CD14-positive monocyte (primary cell): ENCODE measurements around the gene ACVR1. TPM values are rescaled to one million over a fixed set of nuclear protein-coding genes. Genes with fewer than 3 reads are reported as not detected.

Experiments
- DNase-seq, 3 donors: peaks; one replicate each; pipeline ENCODE4 v3.0.0-alpha.2; 2011 to 2022
- H2AFZ ChIP-seq: 2 replicates; pipeline ENCODE4 v1.6.0; 2012; ENCODE audit warnings: mild to moderate bottlenecking, low read depth, low read length, inconsistent platforms; ENCODE audit not compliant: insufficient read depth, poor library complexity, severe bottlenecking
- H3K27ac ChIP-seq, 2 donors: 1 replicate in 1 of 2; 2 replicates in 1 of 2; pipeline ENCODE4 v1.5.1; 2012 to 2013; ENCODE audit warnings: low read length in 2 of 2, control low read depth in 1 of 2, inconsistent platforms in 1 of 2, low read depth in 1 of 2, mild to moderate bottlenecking in 1 of 2
- H3K27me3 ChIP-seq, 2 donors: one replicate each; pipeline versions ENCODE4 v1.6.0 to v1.6.1; 2011 to 2013; ENCODE audit warnings: low read length in 2 of 2; ENCODE audit not compliant: control insufficient read depth in 2 of 2, insufficient read depth in 2 of 2
- H3K36me3 ChIP-seq, 2 donors: replicated peaks in 1 of 2; 1 replicate in 1 of 2; 2 replicates in 1 of 2; pipeline versions ENCODE4 v1.5.1 to v1.6.1; 2012 to 2013; ENCODE audit warnings: low read length in 2 of 2, control low read depth in 1 of 2, inconsistent platforms in 1 of 2, mild to moderate bottlenecking in 1 of 2; ENCODE audit not compliant: insufficient read depth in 2 of 2, control insufficient read depth in 1 of 2
- H3K4me1 ChIP-seq, 2 donors: 1 replicate in 1 of 2; 2 replicates in 1 of 2; pipeline versions ENCODE4 v1.5.1 to v1.6.1; 2012 to 2013; ENCODE audit warnings: low read length in 2 of 2, control low read depth in 1 of 2, inconsistent platforms in 1 of 2, mild to moderate bottlenecking in 1 of 2, moderate library complexity in 1 of 2; ENCODE audit not compliant: insufficient read depth in 2 of 2, control insufficient read depth in 1 of 2
- H3K4me2 ChIP-seq: replicated peaks from 2 replicates; pipeline ENCODE3; 2012; ENCODE audit warnings: low read length, moderate library complexity, mild to moderate bottlenecking; ENCODE audit not compliant: poor library complexity, severe bottlenecking; ENCODE audit errors: extremely low read depth
- H3K4me3 ChIP-seq, 3 experiments: fragments of 200-600 bp in 1 of 3; sonication (generic) in 1 of 3; replicated peaks in 1 of 3; 1 replicate in 2 of 3; 2 replicates in 1 of 3; pipeline ENCODE4 v1.5.1; 2011 to 2013; ENCODE audit warnings: low read length in 3 of 3, mild to moderate bottlenecking in 3 of 3, control low read depth in 2 of 3, low read depth in 2 of 3, inconsistent platforms in 1 of 3, moderate library complexity in 1 of 3
- H3K79me2 ChIP-seq: 2 replicates; pipeline ENCODE4 v1.6.0; 2012; ENCODE audit warnings: mild to moderate bottlenecking, control low read depth, inconsistent platforms, low read length, moderate library complexity; ENCODE audit not compliant: insufficient read depth
- H3K9ac ChIP-seq: 2 replicates; pipeline ENCODE4 v1.6.0; 2017; ENCODE audit warnings: low read length, mild to moderate bottlenecking; ENCODE audit not compliant: insufficient read depth, poor library complexity, severe bottlenecking
- H3K9me3 ChIP-seq, 2 donors: replicated peaks in 1 of 2; 1 replicate in 1 of 2; 2 replicates in 1 of 2; pipeline versions ENCODE4 v1.5.1 to v1.6.1; 2012 to 2013; ENCODE audit warnings: low read length in 2 of 2, control low read depth in 1 of 2; ENCODE audit not compliant: control insufficient read depth in 1 of 2, insufficient read depth in 1 of 2
- H4K20me1 ChIP-seq: 2 replicates; pipeline ENCODE4 v1.6.0; 2012; ENCODE audit warnings: mild to moderate bottlenecking, low read length, control low read depth, moderate library complexity; ENCODE audit not compliant: insufficient read depth
- H3K27ac Mint-ChIP-seq, 7 donors: one replicate each; pipeline ENCODE4 v1.8.0; 2020; ENCODE audit warnings: mild to moderate bottlenecking in 7 of 7, mixed read lengths in 7 of 7, moderate library complexity in 6 of 7, inconsistent platforms in 2 of 7
- H3K27me3 Mint-ChIP-seq, 3 donors: one replicate each; pipeline ENCODE4 v1.8.0; 2021 to 2022; ENCODE audit warnings: low read depth in 3 of 3, mild to moderate bottlenecking in 3 of 3, mixed read lengths in 3 of 3, moderate library complexity in 3 of 3, inconsistent platforms in 1 of 3
- H3K36me3 Mint-ChIP-seq, 2 donors: one replicate each; pipeline ENCODE4 v1.8.0; 2020; ENCODE audit warnings: mixed read lengths in 2 of 2, inconsistent platforms in 1 of 2, mild to moderate bottlenecking in 1 of 2
- H3K4me1 Mint-ChIP-seq: one replicate; pipeline ENCODE4 v1.8.0; 2020; ENCODE audit warnings: mild to moderate bottlenecking, mixed read lengths
- H3K4me3 Mint-ChIP-seq, 2 donors: one replicate each; pipeline ENCODE4 v1.8.0; 2020; ENCODE audit warnings: mild to moderate bottlenecking in 2 of 2, mixed read lengths in 2 of 2, moderate library complexity in 1 of 2
- H3K9me3 Mint-ChIP-seq, 7 donors: one replicate each; pipeline ENCODE4 v1.8.0; 2020 to 2022; ENCODE audit warnings: mixed read lengths in 7 of 7, mild to moderate bottlenecking in 6 of 7, moderate library complexity in 6 of 7, inconsistent platforms in 2 of 7
- WGBS: methylation state at CpG from one replicate; pipeline ENCODE4 v1.1.5; 2013; ENCODE audit warnings: missing lambda C conversion rate; ENCODE audit not compliant: insufficient coverage; 5-methylcytosine and 5-hydroxymethylcytosine counted together
- intact Hi-C, 2 donors: fragments of 100-400 bp; cut with micrococcal nuclease; formaldehyde crosslinking; loops; one replicate each; pipeline versions ENCODE4 v1.15.0 to v1.15.1; 2023
- polyA plus RNA-seq, 3 donors: library from polyadenylated mRNA; depleted of rRNA in 1 of 3; unstranded in 2 of 3; stranded (reverse) in 1 of 3; fragments of 300-500 nt in 2 of 3; fragments of >200 nt in 1 of 3; fragmentation: Illumina TruSeq in 2 of 3; gene quantifications; 1 replicate in 2 of 3; 2 replicates in 1 of 3; pipeline ENCODE4 v1.2.3, GENCODE V29; 2012 to 2021
- TF ChIP-seq, protein P1 (sequence below): fragments of 200-600 bp; IDR thresholded peaks from one replicate; pipeline ENCODE4 v1.8.0; 2022; ENCODE audit warnings: antibody characterized with exemption, mild to moderate bottlenecking

ACVR1 gene
- polyA plus RNA-seq, 3 donors: 2.8 to 13.4 (median 4.9) TPM

DNA sequence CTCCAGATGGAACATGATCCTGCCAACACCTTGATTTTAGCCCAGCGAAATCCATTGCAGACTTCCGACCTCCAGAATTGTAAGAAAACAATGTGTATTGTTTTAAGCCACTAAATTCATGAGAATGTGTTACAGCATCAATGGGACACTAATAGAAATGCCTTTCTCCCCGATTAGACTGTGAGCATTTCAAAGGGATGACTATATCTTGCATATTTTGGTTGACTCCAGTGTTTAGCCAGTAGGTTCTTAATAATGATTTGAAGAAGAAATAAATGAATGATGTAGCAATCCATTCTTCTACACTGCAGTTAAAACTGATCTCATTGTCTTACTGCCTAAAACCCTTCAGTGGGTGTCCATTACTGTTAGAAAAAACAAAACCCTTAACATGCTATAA is 180.1 kb downstream of the ACVR1 start:
- H3K27ac ChIP-seq: no peak overlapping the region
- WGBS: no CpG with 5 or more reads among the region's 3 CpGs
- no peaks in the 10 kb centered on the region for H3K36me3 ChIP-seq
- H3K27me3 ChIP-seq: no peaks in the 10 kb centered on the region
- no peak for DNase-seq
- peaks cover 13 to 17% of the 10 kb centered on the region in 2 donors for H3K9me3 ChIP-seq
- Mint-ChIP-seq H3K36me3 (no peaks in the 10 kb centered on the region), H3K27me3 (no peaks in the 10 kb centered on the region), H3K27ac (no peak overlapping the region), H3K9me3 (peaks cover 7 to 13% (median 9%) of the 10 kb centered on the region in 7 donors), H3K4me3 (no peak overlapping the region), H3K4me1 (no peaks in the 10 kb centered on the region)
- H4K20me1 ChIP-seq: no peaks in the 10 kb centered on the region
- H3K4me3 ChIP-seq: no peak overlapping the region
- no peak overlapping the region for H2AFZ ChIP-seq
- TF ChIP-seq, protein P1, sequence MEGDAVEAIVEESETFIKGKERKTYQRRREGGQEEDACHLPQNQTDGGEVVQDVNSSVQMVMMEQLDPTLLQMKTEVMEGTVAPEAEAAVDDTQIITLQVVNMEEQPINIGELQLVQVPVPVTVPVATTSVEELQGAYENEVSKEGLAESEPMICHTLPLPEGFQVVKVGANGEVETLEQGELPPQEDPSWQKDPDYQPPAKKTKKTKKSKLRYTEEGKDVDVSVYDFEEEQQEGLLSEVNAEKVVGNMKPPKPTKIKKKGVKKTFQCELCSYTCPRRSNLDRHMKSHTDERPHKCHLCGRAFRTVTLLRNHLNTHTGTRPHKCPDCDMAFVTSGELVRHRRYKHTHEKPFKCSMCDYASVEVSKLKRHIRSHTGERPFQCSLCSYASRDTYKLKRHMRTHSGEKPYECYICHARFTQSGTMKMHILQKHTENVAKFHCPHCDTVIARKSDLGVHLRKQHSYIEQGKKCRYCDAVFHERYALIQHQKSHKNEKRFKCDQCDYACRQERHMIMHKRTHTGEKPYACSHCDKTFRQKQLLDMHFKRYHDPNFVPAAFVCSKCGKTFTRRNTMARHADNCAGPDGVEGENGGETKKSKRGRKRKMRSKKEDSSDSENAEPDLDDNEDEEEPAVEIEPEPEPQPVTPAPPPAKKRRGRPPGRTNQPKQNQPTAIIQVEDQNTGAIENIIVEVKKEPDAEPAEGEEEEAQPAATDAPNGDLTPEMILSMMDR: no peak
- H3K79me2 ChIP-seq: no peaks in the 10 kb centered on the region
- no peak overlapping the region for H3K4me2 ChIP-seq
- intact Hi-C loops: no loop called here
- no peak overlapping the region for H3K9ac ChIP-seq
- H3K4me1 ChIP-seq: no peaks in the 10 kb centered on the region

DNA sequence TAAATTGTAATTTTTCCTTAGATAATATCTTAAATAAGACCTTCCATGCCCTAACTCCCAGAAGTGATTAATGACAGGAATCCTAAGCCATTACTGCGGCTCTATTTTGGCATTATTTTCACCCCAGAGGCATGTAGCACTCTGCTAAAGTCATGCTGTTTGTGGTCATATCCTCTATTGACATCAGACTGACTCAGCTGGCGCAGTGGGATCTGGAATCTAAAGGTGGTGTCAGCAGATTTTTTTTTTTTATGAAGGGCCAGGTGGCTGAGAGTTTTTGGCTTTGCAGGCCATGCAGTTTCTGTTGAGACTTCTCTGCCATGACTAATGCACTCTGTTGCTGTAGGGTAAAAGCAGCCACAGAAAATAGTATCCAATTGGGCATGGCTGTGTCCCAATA is 183.4 kb downstream of the ACVR1 start:
- Histone ChIP-seq H2AFZ (no peak overlapping the region), H4K20me1 (no peaks in the 10 kb centered on the region), H3K9ac (no peak overlapping the region), H3K27ac (no peak overlapping the region), H3K9me3 (no peaks in the 10 kb centered on the region), H3K79me2 (no peaks in the 10 kb centered on the region), H3K36me3 (no peaks in the 10 kb centered on the region), H3K4me3 (no peak overlapping the region), H3K27me3 (no peaks in the 10 kb centered on the region), H3K4me2 (no peak overlapping the region), H3K4me1 (no peaks in the 10 kb centered on the region)
- Mint-ChIP-seq H3K4me3 (no peak overlapping the region), H3K27me3 (peaks cover 0 to 3% (median 0%) of the 10 kb centered on the region in 3 donors), H3K36me3 (no peaks in the 10 kb centered on the region), H3K27ac (no peak overlapping the region), H3K9me3 (peaks cover 2 to 8% (median 6%) of the 10 kb centered on the region in 7 donors), H3K4me1 (no peaks in the 10 kb centered on the region)
- WGBS: 100% methylated on average over 2 of the region's 2 CpGs
- TF ChIP-seq, protein P1: no peak
- DNase-seq: no peak
- intact Hi-C loops: no loop called here
